DMS53 treated with DMSO at 0.1 percent for 48 hours (cell line): Measurements from ENCODE around the gene MASP1.

Experiments
- DNase-seq: peaks from one replicate; lab custom pipeline; 2025; ENCODE audit not compliant: unreplicated experiment; lab: John Stamatoyannopoulos, UW

MASP1 gene

DNA sequence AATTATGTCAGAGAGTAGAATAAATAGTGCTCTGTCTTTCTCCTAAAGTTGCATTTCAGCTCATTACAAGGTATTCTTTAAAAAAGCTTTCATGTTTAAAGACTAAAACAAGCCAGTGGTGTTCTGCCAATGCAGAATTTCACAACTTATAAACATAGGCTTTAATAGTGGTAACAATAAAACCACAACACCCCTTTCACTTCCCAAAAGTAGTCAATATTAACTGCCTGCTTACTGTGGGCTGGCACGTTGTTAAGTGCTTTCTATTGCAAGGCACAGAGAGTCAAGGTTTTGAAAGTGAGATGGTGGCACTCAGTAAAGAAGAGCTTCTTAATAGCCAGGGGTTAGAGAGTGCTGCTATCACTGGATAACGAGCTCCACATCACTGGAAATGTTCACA lies 102.6 kb downstream of the MASP1 start:
- DNase-seq: no peak

DNA sequence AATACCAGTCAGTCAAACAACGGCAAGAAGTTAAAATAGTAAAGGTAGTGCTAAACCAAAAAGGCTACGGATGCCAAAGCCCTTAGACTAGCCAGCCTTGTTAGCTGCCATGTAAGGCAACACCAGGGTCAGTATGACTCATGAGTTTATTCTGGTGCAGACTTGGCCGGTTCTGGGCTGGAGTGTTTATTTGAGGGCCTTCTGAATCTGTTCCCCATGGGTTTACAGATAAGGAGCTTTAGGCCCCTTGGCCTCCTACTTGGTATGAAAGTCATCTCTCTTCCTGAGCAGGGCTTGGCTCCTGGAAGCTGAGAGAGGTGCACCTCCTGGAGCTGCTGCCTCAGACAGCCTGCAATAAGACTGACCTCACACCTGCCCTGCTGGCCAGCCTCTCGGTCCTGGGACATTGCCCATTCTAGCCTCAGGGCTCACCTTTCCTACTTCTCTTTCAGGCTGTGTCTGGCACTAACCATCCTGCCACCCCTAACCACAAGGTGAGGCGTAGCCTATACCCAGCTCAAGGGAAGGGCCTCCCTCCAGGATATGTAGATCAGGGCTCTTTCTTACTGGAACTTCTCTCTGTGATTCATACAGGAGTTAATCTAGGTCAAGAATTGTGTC lies 104.6 kb downstream of the MASP1 start:
- DNase-seq: peak; percentile 49

DNA sequence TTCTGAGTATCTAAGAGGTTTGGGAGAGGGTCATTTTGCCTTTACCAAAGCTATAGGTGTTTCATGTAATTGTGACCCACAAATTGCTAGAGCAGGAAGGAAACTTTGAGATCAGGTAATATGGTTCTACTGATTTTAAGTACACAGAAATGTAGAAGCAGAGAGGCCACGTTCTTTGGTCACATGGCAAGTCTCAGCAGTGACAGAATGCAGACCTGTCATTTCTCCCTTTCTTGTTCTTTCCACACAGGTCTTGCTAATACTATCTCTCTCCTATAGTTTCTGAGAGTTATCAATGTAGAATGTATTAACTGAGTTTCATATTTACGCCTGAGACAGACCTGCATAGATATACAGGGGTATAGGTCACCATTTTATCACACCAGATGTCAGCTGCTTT lies 105.2 kb downstream of the MASP1 start:
- DNase-seq: no peak

DNA sequence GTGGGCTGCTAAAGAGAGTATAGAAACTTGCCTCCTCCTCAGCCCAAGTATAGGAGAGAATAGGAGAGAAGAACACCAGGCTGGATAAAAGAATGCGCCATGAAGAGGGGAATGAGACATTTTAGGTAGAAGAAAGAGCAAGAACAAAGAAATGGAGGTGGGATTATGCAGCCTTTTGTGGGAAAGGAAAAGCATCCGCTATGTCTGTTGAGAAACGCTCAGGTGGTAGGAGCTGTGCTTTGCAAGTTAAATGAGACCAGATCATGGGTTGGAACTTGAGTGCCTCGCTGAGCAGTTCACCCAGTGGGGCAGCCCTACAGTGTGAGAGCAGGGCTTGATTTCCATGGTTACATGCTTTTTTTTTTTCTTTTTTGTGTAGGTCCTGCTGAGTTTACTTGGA lies 105.8 kb downstream of the MASP1 start:
- no peak for DNase-seq
